Hematopoietic multipotent progenitor cell treated with erythropoietin and hydrocortisone succinate and interleukin-3 and kit ligand, for 15 days (in vitro differentiated cells): ENCODE measurements around the gene ATG13.

Source experiments
- DNase-seq: peaks from one replicate; pipeline ENCODE4 v3.0.0-alpha.2; 2015; ENCODE audit warnings: low spot score

The ATG13 gene

GRCh38 chr11:46676436-46677158 is 59.2 kb downstream of the ATG13 start:
- DNase-seq, result no peak

GRCh38 chr11:46677169-46677568 is 59.8 kb downstream of the ATG13 start:
- no peak for DNase-seq

GRCh38 chr11:46677991-46678740 is 60.8 kb downstream of the ATG13 start:
- no peak for DNase-seq

GRCh38 chr11:46678741-46679130 is 61.4 kb downstream of the ATG13 start:
- DNase-seq, result no peak

GRCh38 chr11:46679241-46680163 is 62.1 kb downstream of the ATG13 start:
- no peak for DNase-seq

GRCh38 chr11:46680164-46680760 is 62.9 kb downstream of the ATG13 start:
- no peak for DNase-seq

GRCh38 chr11:46680815-46681214 is 63.5 kb downstream of the ATG13 start:
- no peak for DNase-seq

GRCh38 chr11:46681814-46682213 is 64.5 kb downstream of the ATG13 start:
- no peak for DNase-seq

- no peak for DNase-seq
These were observed 65.7 kb downstream of the ATG13 start for GRCh38 chr11:46682773-46683752.

- DNase-seq, result no peak
These were observed 67.0 kb downstream of the ATG13 start for GRCh38 chr11:46684367-46684766.

- no peak for DNase-seq
These were observed 69.8 kb downstream of the ATG13 start for GRCh38 chr11:46686886-46687795.

- no peak for DNase-seq
These were observed 73.3 kb downstream of the ATG13 start for GRCh38 chr11:46690702-46691101.

GRCh38 chr11:46692450-46692849 is 75.1 kb downstream of the ATG13 start:
- no peak for DNase-seq

- no peak for DNase-seq
These were observed 76.3 kb downstream of the ATG13 start for GRCh38 chr11:46693597-46694012.

GRCh38 chr11:46694072-46694471 is 76.7 kb downstream of the ATG13 start:
- no peak for DNase-seq

- DNase-seq, result no peak
These were observed 77.3 kb downstream of the ATG13 start for GRCh38 chr11:46694607-46695006.

- DNase-seq, result no peak
These were observed 78.2 kb downstream of the ATG13 start for GRCh38 chr11:46695345-46696211.

- no peak for DNase-seq
These were observed 78.8 kb downstream of the ATG13 start for GRCh38 chr11:46696212-46696558.

- DNase-seq, result no peak
These were observed 80.0 kb downstream of the ATG13 start for GRCh38 chr11:46697303-46697702.
